ENCODE data around the gene RBP4. TPM values are rescaled to one million over a fixed set of nuclear protein-coding genes. Genes with fewer than 3 reads are reported as not detected.

RBP4 gene
- not detected in 2 replicates for total RNA-seq

GRCh38 chr10:93601146-93601773 is at the start of gene RBP4:
TSS of gene RBP4 (minus strand) at chr10:93601235. CDS start at chr10:93601028, 207 bp downstream.
- no peak for DNase-seq (ENCODE audit: extremely low read depth, low read depth, low spot score)

GRCh38 chr10:93639791-93640190 is 38.8 kb upstream of the RBP4 start:
- no peak for DNase-seq (ENCODE audit: extremely low read depth, low read depth, low spot score)

- DNase-seq (ENCODE audit: extremely low read depth, low read depth, low spot score), result no peak
These were observed 29.9 kb upstream of the RBP4 start for GRCh38 chr10:93630625-93631557.

DNA sequence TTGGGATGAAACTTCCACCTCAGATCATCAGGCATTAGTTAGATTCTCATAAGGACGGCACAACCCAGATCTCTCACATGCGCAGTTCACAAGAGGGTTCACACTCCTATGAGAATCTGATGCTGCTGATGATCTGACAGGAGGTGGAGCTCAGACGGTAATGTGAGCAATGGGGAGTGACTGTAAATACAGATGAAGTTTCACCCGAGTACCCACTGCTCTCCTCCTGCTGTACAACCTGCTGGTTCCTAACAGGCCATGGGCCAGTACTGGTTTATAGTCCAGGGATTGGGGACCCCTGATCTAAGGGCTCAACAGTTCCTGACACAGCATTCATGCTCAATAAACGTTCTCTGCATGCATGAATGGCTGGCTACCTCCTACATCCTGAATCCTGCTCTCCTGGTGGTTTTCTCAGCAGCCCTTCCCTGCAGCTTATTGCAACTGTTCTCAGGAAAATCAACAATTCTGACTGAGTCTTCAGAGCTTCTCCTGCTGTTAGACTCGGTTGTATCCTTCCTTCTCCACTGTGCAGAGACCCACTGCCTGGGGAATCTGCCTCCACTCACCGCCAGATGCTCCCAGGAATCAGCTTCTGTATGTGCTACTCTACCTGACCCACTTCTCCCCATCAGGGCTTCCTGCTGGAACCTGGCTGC is 28.7 kb upstream of the RBP4 start:
- DNase-seq (ENCODE audit: extremely low read depth, low read depth, low spot score), result no peak

GRCh38 chr10:93628858-93629257 is 27.8 kb upstream of the RBP4 start:
- DNase-seq (ENCODE audit: extremely low read depth, low read depth, low spot score), result no peak

DNA sequence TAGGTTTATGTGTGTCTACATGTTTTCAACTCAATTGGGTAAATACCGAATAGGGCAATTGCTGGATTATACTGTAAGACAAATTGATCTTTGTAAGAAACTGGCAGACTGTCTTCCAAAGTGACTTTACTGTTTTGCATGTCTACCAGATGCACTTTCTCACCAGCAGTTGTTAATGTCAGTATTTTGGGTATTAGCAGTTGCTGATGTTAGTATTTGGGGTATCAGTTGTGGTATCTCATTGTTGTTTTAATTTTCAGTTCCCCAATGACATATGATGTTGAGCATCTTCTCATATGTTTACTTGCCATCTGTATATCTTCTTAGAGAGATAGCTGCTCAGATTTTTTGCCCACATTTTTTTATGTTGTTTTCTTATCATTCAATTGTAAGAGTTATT is 21.9 kb upstream of the RBP4 start:
- no peak for DNase-seq (ENCODE audit: extremely low read depth, low read depth, low spot score)

DNA sequence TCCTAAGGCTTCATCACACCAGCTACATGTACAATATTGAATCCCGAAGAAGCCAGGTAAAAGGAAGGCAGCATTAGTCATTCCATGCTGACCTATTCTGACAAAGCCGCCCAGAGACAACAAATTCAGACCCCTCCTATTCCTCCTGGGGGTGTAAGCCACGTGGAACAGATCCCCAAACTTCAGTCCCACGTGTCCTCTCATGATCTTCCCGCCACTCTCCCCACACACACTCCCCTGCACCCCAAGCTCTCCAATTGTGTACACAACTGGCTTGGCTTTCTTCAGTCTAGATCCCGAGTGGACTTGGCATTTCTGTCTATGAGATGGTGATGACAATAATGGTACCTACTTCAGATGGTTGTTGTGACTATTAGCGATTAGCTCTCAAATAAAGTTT is 19.9 kb upstream of the RBP4 start:
- DNase-seq (ENCODE audit: extremely low read depth, low read depth, low spot score), result no peak

DNA sequence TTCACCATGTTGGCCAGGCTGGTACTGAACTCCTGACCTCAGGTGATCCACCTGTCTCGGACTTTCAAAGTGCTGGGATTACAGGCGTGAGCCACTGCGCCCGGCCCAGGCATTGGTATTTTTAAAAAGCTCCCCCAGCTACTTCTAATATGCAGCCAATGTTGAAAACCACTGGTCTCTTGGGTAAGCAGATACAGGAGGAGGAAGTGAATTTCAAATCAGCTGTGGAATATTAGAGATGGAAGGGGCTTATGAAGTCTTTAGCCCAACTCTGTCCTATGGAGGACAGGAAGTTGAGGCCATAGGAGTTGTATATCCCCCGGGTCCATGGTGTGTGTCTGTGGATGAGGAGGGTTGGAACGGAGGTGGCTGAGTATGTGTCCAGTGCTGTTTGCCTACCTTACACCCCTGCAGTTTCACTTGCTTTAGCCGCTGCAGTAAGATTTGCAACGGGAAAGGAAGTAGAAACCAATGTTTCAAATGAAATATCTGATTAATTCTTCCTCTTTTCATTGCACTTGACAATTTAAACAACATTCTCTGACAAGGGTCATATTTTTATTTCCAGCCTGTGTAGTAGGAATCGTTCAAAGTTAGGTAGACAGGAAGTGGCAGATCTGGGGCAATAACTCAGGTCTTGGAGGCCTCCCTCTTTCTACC is 14.7 kb upstream of the RBP4 start:
- DNase-seq (ENCODE audit: extremely low read depth, low read depth, low spot score), result no peak

GRCh38 chr10:93614101-93614825 is 13.2 kb upstream of the RBP4 start:
- no peak for DNase-seq (ENCODE audit: extremely low read depth, low read depth, low spot score)

- DNase-seq (ENCODE audit: extremely low read depth, low read depth, low spot score), result no peak
These were observed 12.1 kb upstream of the RBP4 start for GRCh38 chr10:93613126-93613525.

DNA sequence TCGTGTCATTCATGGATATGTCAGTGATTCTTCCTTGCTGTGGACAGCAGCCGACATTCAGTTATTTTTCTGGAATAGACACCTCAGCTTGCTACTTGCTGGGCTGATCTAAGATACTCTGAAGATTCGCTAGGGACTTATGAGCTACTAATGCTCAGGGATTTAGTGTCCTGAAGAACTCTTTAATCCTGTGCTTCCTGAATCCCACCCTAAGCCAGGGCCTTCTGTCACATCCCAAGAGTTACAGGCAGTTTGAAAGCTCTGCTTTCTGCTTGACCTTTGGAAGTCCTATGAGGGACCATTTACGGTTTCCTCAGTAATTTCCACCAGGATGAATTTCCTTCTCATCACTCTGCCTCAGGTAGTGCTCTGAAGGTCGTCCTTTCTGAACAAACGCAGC is 11.3 kb upstream of the RBP4 start, which contains the start of gene PDE6C:
PDE6C (plus strand) TSS at position 227 of the 400 bp plus-strand sequence. CDS start 189 bp downstream, outside the sequence.
- DNase-seq (ENCODE audit: extremely low read depth, low read depth, low spot score), result no peak

GRCh38 chr10:93608421-93608820 is 7.4 kb upstream of the RBP4 start:
- no peak for DNase-seq (ENCODE audit: extremely low read depth, low read depth, low spot score)

DNA sequence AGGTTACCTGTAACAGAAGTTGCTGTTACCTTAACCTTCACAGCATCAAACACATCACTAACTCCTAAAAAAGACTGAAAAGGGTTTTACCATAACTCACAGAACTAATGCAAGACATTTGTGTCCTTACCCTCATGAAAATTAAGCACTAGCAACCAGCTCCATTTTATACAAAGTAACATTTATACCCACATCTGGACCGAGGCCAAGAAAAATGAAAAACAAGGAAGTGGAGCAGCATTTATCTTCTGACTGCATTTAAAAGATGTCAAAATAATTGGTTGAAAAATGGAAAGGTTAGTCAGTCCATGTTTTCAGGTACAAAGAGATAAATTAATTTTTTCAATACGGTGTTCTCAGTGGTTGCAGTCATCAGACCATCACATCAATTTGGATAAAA is 3.1 kb upstream of the RBP4 start:
- DNase-seq (ENCODE audit: extremely low read depth, low read depth, low spot score), result no peak

GRCh38 chr10:93603023-93603422 is 2.0 kb upstream of the RBP4 start:
- no peak for DNase-seq (ENCODE audit: extremely low read depth, low read depth, low spot score)

DNA sequence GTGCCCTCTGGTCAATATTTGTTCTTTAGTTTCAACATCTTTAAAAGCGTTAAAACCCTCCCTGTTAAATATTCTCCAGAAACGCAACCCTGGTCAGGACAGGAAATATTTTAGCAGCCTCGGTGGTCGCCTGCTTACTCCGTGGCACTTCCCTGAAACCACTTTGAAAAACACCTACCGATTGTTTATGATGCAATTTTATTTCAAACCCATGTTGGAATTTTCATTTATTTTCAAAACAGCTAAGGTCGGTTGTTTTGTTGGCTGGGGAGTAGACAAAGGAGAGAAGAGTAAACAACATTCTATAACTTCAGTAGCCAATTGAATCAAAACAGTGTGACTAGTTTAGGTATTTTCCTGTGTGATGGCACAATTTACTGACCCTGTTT is 733 bp upstream of the RBP4 start:
- no peak for DNase-seq (ENCODE audit: extremely low read depth, low read depth, low spot score)

DNA sequence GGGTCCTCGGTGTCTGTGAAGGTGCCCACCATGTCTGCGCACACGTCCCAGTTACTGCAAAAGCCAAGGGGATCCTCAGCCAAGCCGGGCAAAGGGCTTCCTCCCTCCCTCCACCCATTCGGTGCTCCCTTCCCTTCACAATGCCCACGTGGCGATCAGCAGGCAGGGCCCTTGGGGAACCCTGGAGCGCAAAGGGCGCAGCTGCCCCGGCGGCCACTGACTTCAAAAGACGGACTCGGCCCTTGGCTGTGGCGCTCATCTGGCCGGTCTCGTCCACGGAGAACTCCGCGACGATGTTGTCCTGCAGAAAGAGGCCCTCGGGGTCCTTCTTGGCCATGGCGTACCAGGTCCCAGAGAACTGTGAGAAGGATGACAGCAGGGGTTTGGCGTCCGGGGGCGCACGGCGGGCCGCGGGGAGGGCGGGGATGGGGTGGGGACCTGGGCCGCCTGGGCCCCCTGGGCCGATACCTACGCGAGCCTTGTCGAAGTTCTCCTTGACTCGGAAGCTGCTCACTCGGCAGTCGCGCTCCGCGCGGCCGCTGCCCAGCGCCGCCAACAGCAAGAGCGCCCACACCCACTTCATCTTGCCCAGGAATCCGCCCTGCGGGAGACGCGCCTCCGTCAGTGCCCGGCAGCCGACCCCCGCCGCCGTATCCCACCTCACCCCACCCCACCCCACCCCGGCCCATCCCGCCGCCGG is 439 bp downstream of the RBP4 start:
- no peak for DNase-seq (ENCODE audit: extremely low read depth, low read depth, low spot score)

- no peak for DNase-seq (ENCODE audit: extremely low read depth, low read depth, low spot score)
These were observed 1.3 kb downstream of the RBP4 start for GRCh38 chr10:93599778-93600177.

DNA sequence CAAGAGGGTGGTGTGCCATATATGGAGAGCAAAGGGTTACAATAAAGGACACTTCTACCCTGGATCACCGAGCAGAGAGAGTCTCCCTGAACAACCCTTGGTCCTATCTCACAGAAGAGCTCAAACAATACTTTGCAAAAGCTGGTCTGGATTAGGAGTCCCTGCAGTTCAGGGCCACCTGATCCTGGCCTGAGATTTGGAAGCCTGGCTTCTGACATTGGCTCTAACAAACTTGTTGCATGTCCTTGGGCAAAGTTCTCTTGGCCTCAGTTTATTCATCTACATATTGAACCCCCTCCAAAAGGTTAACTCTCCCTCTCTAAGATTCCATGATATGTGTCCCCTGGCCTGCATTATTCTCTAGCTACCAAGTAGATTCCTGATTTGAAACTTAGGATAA is 1.7 kb downstream of the RBP4 start:
- no peak for DNase-seq (ENCODE audit: extremely low read depth, low read depth, low spot score)

- no peak for DNase-seq (ENCODE audit: extremely low read depth, low read depth, low spot score)
These were observed 2.9 kb downstream of the RBP4 start for GRCh38 chr10:93598157-93598556.
